Measurements from ENCODE around the gene NANOS1.

NANOS1 gene, protein sequence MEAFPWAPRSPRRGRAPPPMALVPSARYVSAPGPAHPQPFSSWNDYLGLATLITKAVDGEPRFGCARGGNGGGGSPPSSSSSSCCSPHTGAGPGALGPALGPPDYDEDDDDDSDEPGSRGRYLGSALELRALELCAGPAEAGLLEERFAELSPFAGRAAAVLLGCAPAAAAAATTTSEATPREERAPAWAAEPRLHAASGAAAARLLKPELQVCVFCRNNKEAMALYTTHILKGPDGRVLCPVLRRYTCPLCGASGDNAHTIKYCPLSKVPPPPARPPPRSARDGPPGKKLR

GRCh38 chr10:119029613-119030420, at the start of gene NANOS1:
Gene NANOS1, plus strand, starts transcription at chr10:119029714. Its CDS starts 88 bp downstream, at chr10:119029802.
- intact Hi-C loops (cut with DNase I) = no loop called here
- DNase-seq = peak in 27 of 42 donors; percentile 11 to 57 (median 34)

GRCh38 chr10:118980135-118980865, 49.2 kb upstream of the NANOS1 start:
- intact Hi-C loops (cut with DNase I) = no loop called here
- DNase-seq = peak in 1 of 42 donors; percentile 43

GRCh38 chr10:118980870-118981269, 48.6 kb upstream of the NANOS1 start:
- intact Hi-C loops (cut with DNase I) = no loop called here
- DNase-seq = peak in 35 of 42 donors; percentile 17 to 86 (median 50)

GRCh38 chr10:118981946-118982345, 47.6 kb upstream of the NANOS1 start:
- DNase-seq = peak in 1 of 42 donors; percentile 16
- intact Hi-C loops (cut with DNase I) = no loop called here

DNA sequence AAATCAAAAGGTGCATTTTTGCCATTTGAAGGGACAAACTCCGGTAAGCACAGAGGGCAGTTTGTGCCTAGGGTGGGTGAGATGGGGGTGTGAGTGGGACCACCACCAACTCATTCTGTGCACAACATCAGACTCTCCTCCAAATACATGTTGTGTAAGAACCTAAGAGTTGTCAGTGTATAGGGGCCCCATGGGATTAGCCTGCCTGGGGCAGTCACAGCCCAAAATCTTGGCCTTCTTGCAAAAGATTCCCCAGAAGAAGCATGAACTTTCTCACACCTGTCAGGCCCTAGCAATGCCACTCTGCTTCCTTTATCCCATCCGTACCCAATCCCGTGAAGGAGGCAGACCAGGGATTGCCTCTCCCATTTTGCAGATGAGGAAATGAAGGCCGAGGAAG, 47.1 kb upstream of the NANOS1 start:
- no peak for DNase-seq
- intact Hi-C loops (cut with DNase I) = no loop called here

DNA sequence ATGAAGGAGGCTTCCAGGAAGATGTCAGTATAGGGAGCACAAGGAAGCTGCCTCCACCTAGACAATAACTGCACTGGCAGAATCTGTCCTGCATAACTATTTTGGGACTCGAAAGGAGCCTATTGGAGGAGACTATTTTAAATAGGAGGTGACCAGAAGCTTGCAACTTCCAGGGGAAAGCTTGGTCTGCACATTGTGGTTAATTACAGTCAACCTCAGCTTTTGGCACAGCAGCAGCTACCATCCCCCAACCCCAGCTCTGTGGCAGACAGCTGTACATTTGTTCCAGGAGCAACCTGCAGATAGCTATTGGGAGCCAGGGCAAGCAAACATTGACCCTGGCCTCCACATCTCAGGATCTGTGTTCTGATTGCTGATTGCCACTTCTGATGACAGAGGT, 46.3 kb upstream of the NANOS1 start:
- DNase-seq = peak in 1 of 42 donors; percentile 9
- intact Hi-C loops (cut with DNase I) = no loop called here

GRCh38 chr10:118985576-118985975, 43.9 kb upstream of the NANOS1 start:
- intact Hi-C loops (cut with DNase I) = no loop called here
- DNase-seq = peak in 1 of 42 donors; percentile 22

DNA sequence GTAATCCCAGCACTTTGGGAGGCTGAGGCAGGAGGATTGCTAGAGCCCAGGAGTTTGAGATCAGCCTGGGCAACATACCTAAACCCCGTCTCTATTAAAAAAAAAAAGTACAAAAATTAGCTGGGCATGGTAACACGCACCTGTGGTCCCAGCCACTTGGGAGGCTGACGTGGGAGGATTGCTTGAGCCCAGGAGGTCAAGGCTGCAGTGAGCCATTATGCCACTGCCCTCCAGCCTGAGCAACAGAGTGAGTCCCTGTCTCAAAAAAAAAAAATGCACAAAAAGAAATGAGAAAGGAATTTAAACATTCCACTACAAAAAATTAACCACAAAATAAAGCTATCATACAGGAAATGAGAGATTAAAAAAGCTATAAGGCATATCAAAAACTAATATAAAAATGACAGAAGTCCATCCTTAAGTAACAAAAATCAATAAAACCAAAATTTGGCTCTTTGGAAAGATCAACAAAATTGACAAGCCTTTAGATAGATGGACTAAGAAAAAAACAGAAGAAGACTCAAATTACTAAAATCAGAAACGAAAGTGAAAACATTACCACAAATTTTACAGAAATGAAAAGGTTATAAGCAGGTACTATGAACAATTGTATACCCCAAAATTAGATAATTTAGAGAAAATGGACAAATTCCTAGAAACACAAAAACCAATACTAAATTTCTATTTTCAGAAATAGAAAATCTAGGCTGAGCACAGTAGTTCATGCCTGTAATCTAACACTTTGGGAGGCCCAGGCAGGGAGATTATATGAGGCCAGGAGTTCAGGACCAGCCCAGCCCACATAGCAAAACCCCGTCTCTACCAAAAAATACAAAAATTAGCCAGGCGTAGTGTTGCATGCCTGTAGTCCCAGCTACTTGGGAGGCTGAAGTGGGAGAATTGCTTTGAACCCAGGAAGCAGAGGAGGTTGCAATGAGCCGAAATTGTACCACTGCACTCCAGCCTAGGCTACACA, 42.4 kb upstream of the NANOS1 start:
- intact Hi-C loops (cut with DNase I) = no loop called here
- DNase-seq = no peak

GRCh38 chr10:118990326-118990725, 39.2 kb upstream of the NANOS1 start:
- intact Hi-C loops (cut with DNase I) = no loop called here
- no peak for DNase-seq

- DNase-seq = peak in 1 of 42 donors; percentile 5
Measured at GRCh38 chr10:118992496-118992895, 37.0 kb upstream of the NANOS1 start.

DNA sequence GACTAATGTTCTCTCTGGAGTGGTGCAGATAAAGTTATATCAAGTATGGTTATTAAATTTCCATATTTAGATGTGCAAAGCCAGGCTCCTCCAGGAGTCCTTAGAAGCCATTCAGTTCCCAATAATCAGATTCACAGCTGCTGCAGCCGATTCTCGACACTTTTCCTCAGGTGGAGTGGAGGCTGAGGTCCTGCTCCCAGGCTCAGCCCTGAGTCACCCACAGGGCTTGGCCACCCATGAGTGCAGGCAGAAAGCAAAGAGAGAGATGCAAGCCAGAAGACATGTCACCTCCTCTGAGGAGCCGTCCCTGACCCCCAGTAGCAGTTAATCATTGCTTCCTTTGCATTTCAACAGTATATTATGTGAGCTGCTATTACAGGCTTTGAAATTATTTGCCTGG, 36.3 kb upstream of the NANOS1 start:
- DNase-seq = no peak
- intact Hi-C loops (cut with DNase I) = no loop called here

More at GRCh38 chr10:118992496-118992895, 37.0 kb upstream of the NANOS1 start:
- intact Hi-C loops (cut with DNase I) = no loop called here

- intact Hi-C loops (cut with DNase I) = no loop called here
Measured at GRCh38 chr10:118994321-118994720, 35.2 kb upstream of the NANOS1 start.

DNA sequence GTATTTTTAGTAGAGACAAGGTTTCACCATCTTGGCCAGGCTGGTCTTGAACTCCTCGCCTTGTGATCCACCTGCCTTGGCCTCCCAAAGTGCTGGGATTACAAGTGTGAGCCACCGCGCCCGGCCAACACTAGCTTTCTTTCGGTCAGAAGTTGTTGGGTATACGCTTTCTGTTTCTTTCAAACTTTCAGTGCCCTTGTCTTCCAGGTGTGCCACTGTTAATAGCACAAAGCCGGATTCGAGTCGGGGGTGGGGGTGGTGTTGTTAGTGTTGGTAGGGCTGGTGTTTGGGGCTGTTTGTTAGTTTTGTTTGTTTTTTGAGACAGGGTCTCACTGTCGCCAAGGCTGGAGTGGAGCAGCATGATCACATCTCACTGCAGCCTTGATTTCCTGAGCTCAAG, 33.8 kb upstream of the NANOS1 start:
- DNase-seq = peak in 1 of 42 donors; percentile 26
- intact Hi-C loops (cut with DNase I) = no loop called here

More at GRCh38 chr10:118994321-118994720, 35.2 kb upstream of the NANOS1 start:
- DNase-seq = peak in 1 of 42 donors; percentile 5

DNA sequence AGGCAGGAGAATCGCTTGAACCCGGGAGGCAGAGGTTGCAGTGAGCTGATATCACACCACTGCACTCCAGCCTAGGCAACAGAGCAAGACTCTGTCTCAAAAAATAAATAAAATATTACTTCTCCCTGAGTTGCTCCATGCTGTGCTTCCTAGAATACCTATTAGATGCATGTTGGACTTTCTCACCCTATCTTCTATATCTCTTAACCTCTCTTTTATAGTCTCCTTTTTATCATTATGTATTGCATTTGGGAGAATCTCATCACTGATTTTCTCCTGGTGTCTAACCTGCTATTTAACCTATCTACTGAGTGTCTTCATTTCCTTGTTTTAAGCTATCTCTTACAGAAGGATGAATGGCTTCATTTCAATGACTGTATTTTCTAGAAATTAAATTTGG, 32.1 kb upstream of the NANOS1 start:
- DNase-seq = no peak
- intact Hi-C loops (cut with DNase I) = no loop called here

DNA sequence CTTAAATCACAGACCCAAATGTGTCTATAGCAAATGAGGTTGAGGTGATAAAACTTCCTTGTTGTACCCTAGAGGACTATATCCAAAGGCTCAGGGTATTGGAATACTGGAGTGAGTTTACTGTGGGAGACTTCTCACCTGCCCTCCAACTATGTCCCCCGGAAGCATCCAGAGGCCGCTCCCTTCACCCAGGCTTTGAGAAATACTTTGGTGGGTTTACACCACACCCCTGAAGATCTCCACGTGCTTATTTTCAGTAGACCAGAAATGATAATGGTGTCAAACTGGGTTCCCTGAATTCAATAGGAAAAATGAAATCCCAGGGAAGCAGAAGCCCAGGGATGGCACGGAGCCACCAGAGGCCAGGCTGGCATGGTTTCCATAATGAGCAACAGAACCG, 31.3 kb upstream of the NANOS1 start:
- peak in 1 of 42 donors; percentile 8 for DNase-seq
- intact Hi-C loops (cut with DNase I) = no loop called here

DNA sequence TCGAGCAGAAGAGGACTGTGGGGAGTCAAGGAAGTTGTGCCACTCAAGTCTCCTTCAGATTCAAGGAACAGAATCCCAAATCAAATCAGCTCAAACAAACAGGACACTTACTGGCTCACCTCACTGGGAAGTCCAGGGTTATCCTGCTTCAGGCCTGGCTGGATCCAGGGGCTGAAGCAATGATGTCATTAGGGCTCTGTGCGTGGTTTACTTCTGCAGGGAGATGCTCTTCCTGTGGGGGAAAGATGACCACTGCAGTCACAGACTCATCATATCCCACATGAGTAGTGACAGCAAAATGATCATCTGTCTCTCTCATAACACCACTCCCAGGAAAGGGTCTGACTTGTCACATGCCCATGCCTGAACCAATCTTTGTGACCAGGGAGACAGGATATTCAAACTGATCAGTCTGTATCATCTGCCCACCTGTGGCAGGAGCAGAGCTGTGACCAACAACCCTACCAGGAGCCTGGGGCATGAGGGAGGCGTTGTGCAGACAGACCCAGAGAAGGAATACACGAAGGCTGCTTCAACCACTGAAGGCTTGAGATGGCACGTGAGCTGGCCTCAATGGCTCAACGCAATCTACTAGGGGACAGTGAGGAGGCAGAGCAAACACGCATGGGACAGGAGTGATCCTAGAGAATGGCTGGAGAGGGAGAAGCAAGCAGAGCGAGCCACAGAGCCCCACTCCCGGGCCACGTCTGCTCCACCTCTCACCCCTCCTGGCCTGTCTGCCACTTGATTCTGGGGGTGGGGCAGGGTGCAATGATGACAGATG, 27.6 kb upstream of the NANOS1 start:
- intact Hi-C loops (cut with DNase I) = no loop called here
- peak in 2 of 42 donors; percentile 7 to 22 for DNase-seq

GRCh38 chr10:119003572-119004289, 25.8 kb upstream of the NANOS1 start:
- peak in 1 of 42 donors; percentile 36 for DNase-seq

More at GRCh38 chr10:119003572-119004289, 25.8 kb upstream of the NANOS1 start:
- intact Hi-C loops (cut with DNase I) = no loop called here
